HTERT RPE-1 (cell line): Measurements from ENCODE around the gene ING2.
"Not testable (repeated sequence)": the region's sequence is repeated elsewhere in the genome, so short reads cannot be mapped to it uniquely, and the experiment has no call there.

Experiments used
- in situ Hi-C: fragments of 300-500 bp; cut with MboI; formaldehyde crosslinking; loops from 4 replicates; pipeline ENCODE4 v1.14.3; 2020; ENCODE audit warnings: low sequenced_read_pairs

The ING2 gene

GRCh38 chr4:183504930-183505610 is at the start of gene ING2:
ING2 (plus strand) TSS chr4:183505058; CDS start chr4:183505196, 138 bp downstream.
- in situ Hi-C loops = no loop called here

GRCh38 chr4:183455431-183456195 is 49.2 kb upstream of the ING2 start:
- in situ Hi-C loops = no loop called here

DNA sequence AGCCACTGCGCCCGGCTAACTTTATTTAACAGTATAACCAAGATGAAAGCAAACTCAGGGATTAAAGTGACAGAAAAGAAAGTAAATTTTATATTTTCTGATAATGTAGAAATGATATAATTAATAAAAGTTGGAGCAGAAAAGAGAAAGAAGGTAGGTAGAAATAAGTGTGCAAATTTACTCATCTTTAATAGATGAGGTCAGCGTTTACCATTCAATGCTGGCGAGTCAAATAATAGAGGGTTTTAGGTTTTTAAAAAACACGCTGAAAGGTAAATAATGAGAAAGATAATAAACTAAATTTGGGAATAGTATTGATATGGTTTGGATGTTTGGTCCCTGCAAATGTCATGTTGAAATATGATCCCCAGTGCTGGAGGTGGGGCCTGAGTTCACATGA is 46.9 kb upstream of the ING2 start:
- in situ Hi-C loops = no loop called here

GRCh38 chr4:183463903-183464619 is 40.8 kb upstream of the ING2 start:
- in situ Hi-C loops = not testable (repeated sequence)

DNA sequence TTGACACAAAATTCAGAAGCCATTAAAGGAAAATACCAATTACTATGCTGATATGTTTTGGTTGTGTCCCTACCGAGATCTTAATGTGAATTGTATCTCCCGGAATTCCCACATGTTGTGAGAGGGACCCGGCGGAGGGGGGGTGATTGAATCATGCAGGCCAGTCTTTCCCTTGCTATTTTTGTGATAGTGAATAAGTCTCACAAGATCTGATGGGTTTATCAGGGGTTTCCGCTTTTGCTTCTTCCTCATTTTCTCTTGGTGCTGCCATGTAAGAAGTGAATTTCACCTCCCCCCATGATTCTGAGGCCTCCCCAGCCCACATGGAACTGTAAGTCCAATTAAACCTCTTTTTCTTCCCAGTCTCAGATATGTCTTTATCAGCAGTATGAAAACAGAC is 39.0 kb upstream of the ING2 start:
- in situ Hi-C loops = not testable (repeated sequence)

DNA sequence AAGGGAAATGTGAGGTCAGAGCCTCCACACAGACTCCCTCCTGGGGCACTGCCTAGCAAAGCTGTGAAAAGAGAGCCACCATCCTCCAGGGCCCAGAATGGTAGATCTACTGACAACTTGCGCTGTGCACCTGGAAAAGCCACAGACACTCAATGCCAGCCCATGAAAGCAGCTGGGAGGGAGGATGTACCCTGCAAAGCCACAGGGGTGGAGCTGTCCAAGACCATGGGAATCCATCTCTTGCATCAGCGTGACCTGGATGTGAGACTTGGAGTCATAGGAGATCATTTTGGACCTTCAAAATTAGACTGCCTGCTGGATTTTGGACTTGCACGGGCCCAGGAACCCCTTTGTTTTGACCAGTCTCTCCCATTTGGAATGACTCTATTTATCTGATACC is 37.6 kb upstream of the ING2 start:
- in situ Hi-C loops = no loop called here

DNA sequence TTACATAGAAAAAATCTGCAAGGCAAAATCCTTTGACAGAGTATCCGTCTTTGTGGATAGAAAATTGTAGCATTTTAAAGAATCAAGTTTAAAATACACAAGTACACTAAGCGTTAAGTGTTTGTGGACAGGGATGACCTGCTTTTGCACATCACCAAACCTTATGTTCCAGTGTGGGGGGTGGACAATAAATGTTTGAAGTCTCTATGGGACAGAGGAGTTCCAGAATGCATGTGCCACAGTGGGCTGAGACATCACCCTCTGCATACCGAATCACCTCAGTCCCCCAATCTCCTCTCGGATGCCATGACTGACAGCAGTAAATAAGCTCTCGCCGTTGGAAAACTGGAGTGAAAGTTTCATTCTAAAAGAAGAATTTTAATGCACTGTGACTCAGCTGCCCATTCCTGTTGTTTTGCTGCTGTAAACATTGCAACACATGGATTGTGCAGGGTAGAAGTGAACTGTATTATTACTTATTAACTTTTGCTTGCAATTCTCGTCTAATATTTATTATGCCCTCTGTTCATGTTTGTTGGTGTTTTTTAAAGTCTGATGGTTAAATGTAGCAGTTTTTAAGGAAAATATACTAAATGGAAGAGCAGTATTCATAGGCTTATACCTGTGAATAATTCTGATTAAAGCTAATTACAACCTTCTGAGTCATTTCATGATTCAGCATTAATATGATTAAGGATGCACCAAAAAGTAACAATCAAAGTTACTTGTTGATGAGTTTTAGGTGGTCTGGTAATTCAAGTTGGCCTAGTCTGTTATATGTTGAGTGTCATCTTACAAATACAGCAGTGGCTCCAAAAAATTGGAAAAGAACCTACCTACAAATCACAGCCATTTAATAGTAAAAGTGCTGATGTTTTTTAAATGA is 36.4 kb upstream of the ING2 start:
- in situ Hi-C loops = no loop called here

GRCh38 chr4:183469285-183469684 is 35.6 kb upstream of the ING2 start:
- in situ Hi-C loops = no loop called here

- in situ Hi-C loops = no loop called here
Measured at GRCh38 chr4:183469936-183470335, 34.9 kb upstream of the ING2 start.

GRCh38 chr4:183470821-183471220 is 34.0 kb upstream of the ING2 start:
- in situ Hi-C loops = no loop called here

DNA sequence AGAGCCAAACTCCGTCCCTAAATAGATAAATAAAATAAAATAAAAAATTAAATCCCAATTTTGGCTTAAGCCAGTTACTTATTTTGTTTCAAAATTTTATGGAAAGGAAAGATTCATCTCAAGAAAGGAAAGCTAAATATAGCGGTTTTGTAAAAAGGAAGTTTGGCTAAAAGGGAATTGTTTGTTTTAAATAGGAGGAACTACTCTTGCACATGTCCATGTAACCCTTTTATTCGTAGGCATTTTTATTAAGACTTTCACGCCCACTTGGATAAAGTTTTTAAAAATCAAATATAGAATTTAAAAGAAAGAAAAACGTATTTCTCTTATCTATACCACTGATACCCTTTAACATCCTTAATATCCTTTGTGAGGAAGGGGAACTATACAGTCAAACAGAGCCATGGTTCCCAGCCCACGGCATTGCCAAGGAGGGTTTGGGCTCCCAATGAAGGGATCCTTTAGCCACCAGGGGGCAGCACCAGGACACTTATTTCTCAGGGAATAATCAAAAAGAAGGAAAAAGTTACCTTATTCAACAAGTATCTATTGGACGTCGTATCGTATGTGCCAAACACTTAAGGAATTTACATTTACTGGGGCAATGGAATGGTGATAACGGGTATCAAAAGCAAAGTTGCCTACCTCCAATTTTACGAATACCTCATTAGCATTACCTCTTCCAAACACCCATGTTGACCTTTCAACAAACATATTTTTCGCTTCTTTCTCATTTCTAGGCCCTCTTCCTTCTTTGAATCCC is 32.7 kb upstream of the ING2 start:
- in situ Hi-C loops = no loop called here

DNA sequence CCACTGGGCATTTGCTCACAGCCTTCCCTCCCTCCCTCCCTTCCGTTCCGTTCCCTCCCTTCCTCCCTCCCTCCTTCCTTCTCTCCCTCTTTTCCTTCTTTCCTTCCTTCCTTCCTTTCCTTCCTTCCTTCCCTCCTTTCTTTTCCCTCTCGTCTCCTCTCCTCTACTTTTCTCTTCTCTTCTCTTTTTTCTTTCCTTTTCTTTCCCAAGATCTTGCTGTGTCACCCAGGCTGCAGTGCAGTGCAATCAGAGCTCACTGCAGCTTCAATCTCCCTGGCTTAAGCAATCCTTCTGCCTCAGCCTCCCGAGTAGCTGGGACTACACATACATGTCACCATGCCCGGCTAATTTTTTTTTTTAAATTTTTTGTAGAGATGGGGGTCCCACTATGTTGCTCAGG is 26.7 kb upstream of the ING2 start:
- in situ Hi-C loops = no loop called here

GRCh38 chr4:183478926-183479325 is 25.9 kb upstream of the ING2 start:
- in situ Hi-C loops = no loop called here

DNA sequence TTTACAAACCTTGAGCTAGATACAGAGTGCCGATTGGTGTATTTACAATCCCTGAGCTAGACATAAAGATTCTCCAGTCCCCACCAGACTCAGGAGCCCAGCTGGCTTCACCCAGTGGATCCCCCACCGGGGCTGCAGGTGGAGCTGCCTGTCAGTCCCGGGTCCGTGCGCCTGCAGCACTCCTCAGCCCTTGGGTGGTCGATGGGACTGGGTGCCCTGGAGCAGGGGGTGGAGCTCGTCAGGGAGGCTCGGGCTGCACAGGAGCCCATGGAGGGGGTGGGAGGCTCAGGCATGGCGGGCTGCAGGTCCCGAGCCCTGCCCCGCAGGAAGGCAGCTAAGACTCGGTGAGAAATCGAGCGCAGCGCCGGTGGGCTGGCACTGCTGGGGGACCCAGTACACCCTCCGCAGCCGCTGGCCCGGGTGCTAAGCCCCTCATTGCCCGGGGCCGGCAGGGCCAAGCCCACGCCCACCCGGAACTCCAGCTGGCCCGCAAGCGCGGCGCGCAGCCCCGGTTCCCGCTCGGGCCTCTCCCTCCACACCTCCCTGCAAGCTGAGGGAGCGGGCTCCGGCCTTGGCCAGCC is 22.3 kb upstream of the ING2 start:
- in situ Hi-C loops = not testable (repeated sequence)

DNA sequence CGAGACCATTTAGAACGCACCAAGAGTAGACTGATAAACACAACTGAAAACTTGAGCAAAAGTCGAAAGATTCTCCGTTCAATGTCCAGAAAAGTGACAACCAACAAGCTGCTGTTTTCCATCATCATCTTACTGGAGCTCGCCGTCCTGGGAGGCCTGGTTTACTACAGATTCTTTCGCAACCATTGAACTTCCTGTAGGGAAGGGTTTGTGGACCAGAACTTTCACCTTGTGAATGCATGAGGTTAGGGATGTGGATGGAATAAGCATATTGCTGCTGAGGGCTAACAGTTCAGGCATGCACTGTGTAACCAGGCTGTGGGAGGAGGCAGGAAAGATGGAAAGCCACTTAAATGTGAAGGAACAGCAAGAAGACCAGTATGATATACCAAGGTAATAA is 20.9 kb upstream of the ING2 start:
- in situ Hi-C loops = no loop called here

DNA sequence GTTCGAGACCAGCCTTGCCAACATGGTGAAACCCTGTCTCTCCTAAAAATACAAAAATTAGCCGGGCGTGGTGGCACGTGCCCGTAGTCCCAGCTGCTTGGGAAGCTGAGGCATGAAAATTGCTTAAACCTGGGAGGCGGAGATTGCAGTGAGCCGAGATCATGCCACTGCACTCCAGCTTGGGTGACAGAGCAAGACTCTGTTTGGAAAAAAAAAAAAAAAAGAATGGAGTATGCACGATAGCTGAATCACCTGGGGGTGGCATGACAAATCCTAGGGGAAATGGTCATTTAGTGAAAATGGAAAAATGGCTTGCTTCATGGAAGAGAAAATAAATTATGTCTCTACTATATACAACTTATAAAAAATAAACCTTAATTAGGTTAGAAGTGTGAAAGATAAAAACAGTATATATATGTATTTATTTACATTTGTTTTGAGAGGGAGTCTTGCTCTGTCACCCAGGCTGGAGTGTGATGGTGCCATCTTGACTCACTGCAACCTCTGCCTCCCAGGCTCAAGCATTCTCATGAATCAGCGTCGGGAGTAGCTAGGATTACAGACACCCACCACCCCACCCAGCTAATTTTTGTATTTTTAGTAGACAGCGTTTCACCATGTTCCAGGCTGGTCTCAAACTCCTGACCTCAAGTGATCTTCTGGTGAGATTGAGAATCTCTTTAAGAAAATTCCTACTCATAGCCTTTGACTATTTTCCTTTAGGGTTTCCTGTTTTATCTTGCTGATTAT is 19.3 kb upstream of the ING2 start:
- in situ Hi-C loops = no loop called here

DNA sequence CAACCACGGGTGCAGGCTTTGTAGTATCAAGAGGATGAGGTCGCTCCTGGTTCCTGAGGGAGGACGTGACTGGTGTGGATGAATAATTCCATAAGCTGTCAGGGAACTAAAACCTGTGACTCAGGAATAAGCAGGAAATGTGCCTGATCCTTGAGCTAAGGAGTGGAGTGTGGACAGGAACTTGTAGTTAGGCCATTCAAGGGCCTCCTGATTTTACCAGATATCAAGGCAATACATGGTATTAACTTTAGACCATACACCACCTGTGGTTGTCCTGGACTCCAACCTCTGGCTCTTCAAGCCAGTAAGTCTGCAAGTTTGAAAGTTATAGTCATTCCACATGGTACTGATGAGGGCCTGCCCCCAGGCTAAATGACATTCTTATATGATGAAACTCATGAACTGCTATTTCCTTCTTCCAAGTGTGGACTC is 12.1 kb upstream of the ING2 start:
- in situ Hi-C loops = no loop called here

GRCh38 chr4:183493246-183493645 is 11.6 kb upstream of the ING2 start:
- in situ Hi-C loops = no loop called here

- in situ Hi-C loops = no loop called here
Measured at GRCh38 chr4:183495184-183495583, 9.7 kb upstream of the ING2 start.
